ENCODE data around the gene KIR2DL1.

DNA sequence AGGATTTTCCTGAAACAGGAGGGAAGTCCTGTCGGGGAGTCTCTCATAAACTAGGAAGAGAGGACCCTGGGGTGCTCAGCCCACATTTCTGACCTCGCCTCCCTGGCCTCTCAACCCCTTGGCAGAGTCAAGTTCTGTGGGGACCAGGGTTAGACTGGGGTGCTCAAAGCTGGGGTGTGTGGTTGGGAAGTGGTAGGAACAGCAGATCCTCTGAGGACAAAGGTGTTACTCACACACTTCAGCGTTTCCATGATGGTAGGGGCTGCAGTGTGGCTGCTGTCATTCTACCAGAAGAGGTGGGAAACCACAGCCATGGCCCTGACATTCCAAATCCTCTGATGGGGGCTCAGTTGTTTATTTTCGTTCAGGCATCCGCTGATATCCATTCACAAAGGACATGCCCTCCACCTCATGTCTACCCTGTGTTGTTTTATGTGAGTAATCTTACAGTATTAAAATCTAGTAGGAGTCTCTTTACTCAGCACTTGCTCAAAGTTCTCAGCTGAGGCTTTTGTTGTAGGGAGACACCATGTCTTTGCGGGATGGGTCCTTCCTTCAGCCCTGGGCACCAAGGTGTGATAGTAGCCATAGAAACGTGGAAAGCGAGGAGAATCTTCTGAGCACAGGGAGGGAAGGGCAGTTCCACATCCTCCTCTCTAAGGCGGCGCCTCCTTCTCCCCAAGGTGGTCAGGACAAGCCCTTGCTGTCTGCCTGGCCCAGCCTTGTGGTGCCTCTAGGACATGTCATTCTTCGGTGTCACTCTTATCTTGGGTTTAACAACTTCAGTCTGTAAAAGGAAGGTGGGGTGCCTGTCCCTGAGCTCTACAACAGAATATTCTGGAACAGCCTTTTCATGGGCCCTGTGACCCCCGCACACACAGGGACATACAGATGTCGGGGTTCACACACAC lies 29.8 kb upstream of the KIR2DL1 start:
- no peak for TF ChIP-seq ZNF274 (IDR thresholded peaks at IDR 0.05; ENCODE audit: low read depth, low read length)
- TF ChIP-seq YY1 (IDR thresholded peaks at IDR 0.05; ENCODE audit: insufficient read depth, insufficient read length), result no peak

Measured in NT2/D1 (cell line).